ENCODE data around the gene GPR173.

Gene GPR173

GRCh38 chrX:53048169-53049126 lies at the start of gene GPR173:
Gene GPR173, plus strand, starts transcription at chrX:53048789. Its CDS starts 27,833 bp downstream, at chrX:53076622.
- no peak for DNase-seq

GRCh38 chrX:53000447-53001135 lies 48.0 kb upstream of the GPR173 start:
- DNase-seq, result no peak

- DNase-seq, result no peak
Measured at GRCh38 chrX:53001958-53002357, 46.6 kb upstream of the GPR173 start.

GRCh38 chrX:53003111-53003510 lies 45.5 kb upstream of the GPR173 start:
- no peak for DNase-seq

GRCh38 chrX:53004038-53004437 lies 44.6 kb upstream of the GPR173 start:
- DNase-seq, result no peak

GRCh38 chrX:53004811-53005210 lies 43.8 kb upstream of the GPR173 start:
- DNase-seq, result no peak

- no peak for DNase-seq
Measured at GRCh38 chrX:53005327-53005726, 43.3 kb upstream of the GPR173 start.

- no peak for DNase-seq
Measured at GRCh38 chrX:53009032-53009431, 39.6 kb upstream of the GPR173 start.

GRCh38 chrX:53013291-53013690 lies 35.3 kb upstream of the GPR173 start:
- no peak for DNase-seq

GRCh38 chrX:53018627-53019026 lies 30.0 kb upstream of the GPR173 start:
- no peak for DNase-seq

GRCh38 chrX:53022381-53022780 lies 26.2 kb upstream of the GPR173 start:
- no peak for DNase-seq

- no peak for DNase-seq
Measured at GRCh38 chrX:53028678-53029077, 19.9 kb upstream of the GPR173 start.

GRCh38 chrX:53031380-53031779 lies 17.2 kb upstream of the GPR173 start:
- DNase-seq, result no peak

GRCh38 chrX:53036149-53036548 lies 12.4 kb upstream of the GPR173 start:
- no peak for DNase-seq

GRCh38 chrX:53039236-53039635 lies 9.4 kb upstream of the GPR173 start:
- no peak for DNase-seq

- no peak for DNase-seq
Measured at GRCh38 chrX:53044995-53045394, 3.6 kb upstream of the GPR173 start.

- DNase-seq, result no peak
Measured at GRCh38 chrX:53047228-53047627, 1.4 kb upstream of the GPR173 start.

GRCh38 chrX:53049127-53049517 lies 533 bp downstream of the GPR173 start:
- no peak for DNase-seq

- DNase-seq, result no peak
Measured at GRCh38 chrX:53050841-53051240, 2.3 kb downstream of the GPR173 start.

- DNase-seq, result no peak
Measured at GRCh38 chrX:53055244-53055849, 6.8 kb downstream of the GPR173 start.

GRCh38 chrX:53056292-53056691 lies 7.7 kb downstream of the GPR173 start:
- DNase-seq, result no peak

- DNase-seq, result no peak
Measured at GRCh38 chrX:53065104-53065503, 16.5 kb downstream of the GPR173 start.

- no peak for DNase-seq
Measured at GRCh38 chrX:53071064-53071463, 22.5 kb downstream of the GPR173 start.

All from stimulated activated CD4-positive, alpha-beta T cell treated with anti-CD3 and anti-CD28 coated beads, Interleukin-12 subunit alpha, Interleukin-12 subunit beta, amount 100 ng/mL, for 4 hours (primary cell).